Measurements from ENCODE around the gene AMPD1.
A peak's percentile ranks its signal among the peaks of the same experiment; 100 is the strongest.

AMPD1 gene

DNA sequence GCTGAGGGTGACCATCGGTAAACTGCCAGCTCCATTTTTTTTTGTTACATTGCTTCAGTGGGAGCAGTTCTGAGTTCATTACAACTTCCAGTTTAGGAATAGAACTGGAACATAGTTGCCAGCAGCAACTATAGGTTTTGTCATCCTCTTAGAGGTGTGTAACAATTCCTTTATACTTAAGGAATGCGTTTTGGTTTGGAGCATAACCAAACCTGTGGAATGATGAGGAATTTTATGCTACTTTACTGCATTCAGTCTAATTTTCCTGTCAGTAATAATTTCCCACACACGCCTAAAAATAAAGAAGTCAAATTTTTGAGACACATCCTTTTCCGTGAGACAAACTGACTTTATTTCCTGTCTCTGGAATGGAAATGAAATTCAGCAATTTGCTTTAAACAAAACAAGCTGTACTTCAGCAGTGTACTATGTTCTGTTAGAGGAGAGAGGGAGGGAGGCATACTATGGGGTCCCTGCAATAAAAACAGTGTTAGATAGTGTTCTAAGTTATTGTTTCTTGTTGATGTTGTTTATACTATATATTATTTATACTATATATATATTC is 4.8 kb upstream of the AMPD1 start:
- ATAC-seq: no peak
- no peak for DNase-seq

DNA sequence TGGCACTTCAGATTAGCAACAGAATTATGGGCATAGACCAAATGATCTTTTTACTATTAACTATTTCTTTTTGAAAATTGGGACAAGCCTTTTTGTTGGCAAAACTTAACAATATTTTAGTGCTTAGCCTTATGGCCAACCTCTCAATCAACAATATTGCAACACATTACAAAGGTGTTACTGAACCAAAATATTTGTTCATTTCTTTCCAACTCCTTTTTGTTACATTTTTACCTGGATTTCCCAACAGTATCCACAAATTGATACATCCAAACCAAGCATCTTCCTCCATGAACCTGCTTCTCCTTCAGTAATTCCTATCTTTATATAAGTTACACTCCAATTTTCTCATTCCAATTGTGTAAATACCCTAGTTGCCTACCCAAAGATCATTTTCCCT is 1.5 kb upstream of the AMPD1 start:
- DNase-seq: no peak
- no peak for ATAC-seq

DNA sequence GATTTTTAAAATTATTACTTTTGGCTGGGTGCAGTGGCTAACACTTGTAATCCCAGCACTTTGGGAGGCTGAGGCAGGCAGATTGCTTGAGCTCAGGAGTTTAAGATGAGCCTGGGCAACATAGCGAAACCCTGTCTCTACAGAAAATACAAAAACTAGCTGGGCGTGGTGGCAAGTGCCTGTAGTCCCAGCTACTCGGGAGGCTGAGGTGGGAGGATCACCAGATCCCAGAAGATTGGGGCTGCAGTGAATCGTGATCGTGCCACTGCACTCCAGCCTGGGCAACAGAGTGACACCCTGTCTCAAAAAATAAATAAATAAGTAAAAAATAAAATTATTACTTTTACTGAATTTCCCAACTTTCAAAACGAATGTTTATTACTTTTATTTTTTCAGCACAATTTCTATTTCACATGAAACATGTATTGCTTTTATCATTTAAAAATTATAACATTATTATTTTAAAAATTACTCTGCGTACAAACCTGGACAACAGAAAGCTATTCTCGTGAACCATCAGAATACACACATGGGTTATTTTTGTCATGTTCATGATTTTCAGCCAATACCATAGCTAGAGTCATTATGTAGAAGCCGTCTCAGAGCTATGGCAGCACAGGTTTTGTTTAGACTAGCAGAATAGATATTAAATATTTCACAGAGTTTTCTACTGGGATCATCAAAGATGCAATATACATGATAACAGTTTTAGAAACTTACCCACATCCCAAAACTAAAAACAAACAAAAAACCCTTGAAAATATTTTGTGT is 621 bp downstream of the AMPD1 start:
- no peak for DNase-seq
- ATAC-seq: no peak

DNA sequence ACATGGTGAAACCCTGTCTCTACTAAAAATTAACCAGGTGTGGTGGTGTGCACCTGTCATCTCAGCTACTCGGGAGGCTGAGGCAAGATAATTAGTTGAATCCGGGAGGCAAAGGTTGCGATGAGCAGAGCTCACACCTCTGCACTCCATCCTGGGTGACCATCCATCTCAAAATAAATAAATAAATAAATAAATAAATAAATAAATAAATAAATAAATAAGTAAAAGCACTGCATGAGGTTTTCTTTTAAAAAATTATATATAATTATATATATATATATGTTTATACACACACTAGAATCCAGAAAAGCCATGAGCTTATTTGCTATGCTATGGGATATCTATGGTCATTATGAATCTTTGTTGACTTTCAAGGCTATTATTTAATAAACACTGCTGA is 2.4 kb downstream of the AMPD1 start:
- no peak for DNase-seq
- no peak for ATAC-seq

DNA sequence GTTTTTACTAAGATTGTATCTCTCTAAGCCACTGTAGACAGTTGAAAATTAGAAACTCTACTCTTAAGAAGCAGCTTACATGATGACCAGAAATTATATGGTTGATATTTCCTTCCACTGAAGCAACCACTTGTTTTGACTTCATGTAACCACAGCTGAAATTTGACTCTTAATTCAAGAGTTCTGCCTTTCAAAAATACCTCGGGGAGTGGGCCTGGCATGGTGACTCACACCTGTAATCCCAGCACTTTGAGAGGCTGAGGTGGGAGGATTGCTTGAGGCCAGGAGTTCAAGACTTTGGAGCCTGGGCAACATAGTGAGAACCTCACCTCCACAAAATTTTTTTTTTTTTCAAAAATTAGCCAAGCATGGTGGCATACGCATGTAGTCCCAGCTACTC is 4.3 kb downstream of the AMPD1 start:
- no peak for DNase-seq
- no peak for ATAC-seq

DNA sequence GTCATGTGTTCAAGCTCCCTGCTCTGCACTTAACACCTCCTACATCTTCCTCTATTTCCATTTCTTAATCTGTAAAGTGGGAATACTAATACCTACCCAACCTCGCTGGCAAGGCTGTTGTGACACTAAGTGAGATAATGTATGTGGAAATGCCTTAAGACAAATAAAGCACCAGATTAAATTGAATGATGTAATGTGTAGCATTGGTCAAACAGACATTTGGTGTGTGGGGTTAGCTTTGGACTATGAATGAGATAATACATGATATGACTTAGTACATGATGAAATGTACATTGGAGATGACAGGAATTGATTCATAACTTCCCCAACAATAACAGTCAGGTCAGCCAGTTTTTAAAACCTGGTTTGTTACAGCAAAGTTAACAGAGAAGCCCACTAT is 5.2 kb downstream of the AMPD1 start:
- no peak for DNase-seq
- ATAC-seq: no peak

DNA sequence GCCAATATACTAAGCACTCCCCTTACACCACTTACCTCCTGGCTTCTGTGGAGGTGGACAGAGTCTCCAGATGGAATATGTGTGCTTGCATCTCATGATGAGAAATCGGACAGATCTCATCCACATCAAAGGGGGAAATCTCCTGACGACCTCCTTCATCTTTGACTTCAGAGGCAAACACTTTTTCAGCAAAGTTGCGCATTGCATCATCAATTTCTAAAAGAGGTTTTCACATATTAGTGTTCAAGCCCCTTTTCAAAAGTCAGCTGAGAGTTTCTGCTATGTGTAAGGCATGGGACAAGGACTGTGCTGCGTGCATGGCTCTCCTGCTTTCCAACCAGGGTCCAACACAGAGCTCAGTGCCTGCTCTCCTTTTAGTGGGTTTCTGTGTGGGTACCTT is 6.8 kb downstream of the AMPD1 start:
- DNase-seq: no peak
- ATAC-seq: no peak

DNA sequence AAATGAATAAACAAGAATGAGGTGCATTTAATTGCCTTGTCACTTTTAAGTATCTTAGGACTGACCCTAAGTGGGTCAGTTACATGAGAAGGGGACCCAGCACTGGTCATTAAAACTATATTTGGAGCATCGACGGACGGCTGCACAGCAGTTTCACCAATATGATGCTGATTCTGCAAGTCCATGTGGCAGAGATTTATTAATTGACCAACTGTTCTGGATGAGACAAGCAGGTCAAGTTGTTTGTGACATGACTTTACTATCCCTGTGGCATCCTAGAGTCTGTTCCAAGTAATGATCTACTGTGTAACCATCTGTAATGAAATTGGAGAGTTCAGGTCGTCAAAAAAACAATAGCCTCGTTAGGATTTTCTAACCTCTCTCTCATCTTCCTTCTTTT is 9.5 kb downstream of the AMPD1 start:
- DNase-seq: no peak
- no peak for ATAC-seq

DNA sequence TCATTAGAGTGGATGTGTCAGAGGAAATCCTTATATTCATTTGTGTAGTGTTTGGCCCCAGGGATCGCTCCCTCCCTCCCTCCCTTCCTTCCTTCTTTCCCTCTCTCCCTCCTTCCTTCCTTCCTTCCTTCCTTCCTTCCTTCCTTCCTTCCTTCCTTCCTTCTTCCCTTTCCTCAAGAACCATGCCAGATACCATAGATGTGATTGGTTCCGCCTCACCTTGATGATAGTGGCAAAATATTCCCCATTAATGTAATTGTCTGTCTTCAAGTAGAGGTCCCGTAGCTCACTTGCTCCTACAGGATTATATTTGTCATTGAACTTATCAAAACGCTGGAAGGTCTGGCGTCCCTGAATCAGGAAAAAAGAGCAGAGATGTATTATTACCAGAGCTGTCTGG is 17.7 kb downstream of the AMPD1 start:
- DNase-seq: no peak
- ATAC-seq: no peak

DNA sequence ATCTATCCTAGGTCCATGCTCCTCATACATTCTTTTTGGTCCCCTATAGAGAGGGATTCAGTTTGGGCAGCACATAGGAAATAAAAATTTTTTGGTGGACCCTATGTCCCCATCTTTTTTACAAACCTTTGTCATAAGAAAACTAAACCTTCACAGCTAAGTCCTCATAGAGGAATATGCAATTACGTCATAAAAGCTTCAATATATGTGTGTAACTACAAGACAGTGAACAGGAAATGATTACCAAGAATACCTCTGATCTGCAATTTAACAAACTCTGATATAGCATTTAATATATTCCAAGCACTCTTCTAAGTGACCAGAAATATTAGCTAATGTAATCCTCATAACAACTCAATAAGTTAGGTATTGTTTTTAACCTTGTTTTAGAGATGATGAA is 19.2 kb downstream of the AMPD1 start:
- DNase-seq (no peak), ATAC-seq (no peak)

DNA sequence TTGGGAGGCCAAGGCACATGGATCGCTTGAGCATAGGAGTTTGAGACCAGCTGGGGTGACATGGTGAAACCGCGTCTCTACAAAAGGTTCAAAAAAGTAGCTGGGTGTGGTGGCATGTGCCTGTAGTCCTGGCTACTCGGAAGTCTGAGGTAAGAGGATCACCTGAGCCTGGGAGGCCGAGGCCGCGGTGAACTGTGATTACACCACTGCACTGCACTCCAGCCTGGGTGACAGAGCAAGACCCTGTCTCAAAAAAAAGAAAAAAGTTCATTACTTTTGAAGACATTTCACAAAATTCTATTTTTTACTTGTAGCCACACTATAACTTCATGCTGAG is 23.4 kb downstream of the AMPD1 start:
- no peak for DNase-seq
- no peak for ATAC-seq

DNA sequence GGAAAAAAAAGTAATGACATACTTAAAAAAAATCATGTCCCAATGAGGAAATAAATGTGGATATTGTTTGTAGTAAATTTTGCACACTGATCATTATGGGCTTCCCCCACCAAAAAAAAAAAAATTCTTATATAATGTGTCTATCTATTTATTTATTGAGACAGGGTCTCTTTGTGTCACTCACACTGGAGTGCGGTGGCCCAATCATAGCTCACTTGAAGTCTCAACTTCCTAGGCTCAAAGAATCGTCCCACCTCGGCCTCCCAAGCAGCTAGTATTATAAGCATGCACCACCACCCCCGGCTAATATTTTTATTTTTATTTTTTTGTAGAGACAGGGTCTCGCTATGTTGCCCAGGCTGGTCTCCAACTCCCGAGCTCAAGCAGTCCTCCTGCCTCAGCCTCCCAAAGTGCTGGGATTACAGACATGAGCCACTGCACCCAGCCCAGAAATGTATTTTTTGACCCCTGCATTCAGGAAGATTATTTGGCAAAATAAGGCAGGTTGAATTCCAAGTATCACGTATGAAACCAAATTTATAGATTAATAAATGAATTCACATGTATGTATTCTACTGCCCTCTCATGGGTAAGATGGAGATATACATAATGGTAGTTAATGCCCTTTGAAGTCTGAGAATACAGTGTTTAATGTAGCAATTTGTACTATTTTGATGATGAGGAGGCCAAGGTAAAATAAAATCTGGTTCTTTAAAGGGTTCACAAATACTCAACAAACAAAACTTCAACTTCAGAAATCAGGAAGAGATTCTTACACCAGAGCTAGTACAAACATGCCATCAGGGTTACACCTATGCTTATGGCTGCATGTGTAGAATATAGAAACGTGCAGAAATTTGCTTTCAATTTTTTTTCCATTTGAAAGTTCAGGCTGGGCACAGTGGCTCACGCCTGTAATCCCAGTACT is 24.1 kb downstream of the AMPD1 start:
- ATAC-seq: no peak
- no peak for DNase-seq

DNA sequence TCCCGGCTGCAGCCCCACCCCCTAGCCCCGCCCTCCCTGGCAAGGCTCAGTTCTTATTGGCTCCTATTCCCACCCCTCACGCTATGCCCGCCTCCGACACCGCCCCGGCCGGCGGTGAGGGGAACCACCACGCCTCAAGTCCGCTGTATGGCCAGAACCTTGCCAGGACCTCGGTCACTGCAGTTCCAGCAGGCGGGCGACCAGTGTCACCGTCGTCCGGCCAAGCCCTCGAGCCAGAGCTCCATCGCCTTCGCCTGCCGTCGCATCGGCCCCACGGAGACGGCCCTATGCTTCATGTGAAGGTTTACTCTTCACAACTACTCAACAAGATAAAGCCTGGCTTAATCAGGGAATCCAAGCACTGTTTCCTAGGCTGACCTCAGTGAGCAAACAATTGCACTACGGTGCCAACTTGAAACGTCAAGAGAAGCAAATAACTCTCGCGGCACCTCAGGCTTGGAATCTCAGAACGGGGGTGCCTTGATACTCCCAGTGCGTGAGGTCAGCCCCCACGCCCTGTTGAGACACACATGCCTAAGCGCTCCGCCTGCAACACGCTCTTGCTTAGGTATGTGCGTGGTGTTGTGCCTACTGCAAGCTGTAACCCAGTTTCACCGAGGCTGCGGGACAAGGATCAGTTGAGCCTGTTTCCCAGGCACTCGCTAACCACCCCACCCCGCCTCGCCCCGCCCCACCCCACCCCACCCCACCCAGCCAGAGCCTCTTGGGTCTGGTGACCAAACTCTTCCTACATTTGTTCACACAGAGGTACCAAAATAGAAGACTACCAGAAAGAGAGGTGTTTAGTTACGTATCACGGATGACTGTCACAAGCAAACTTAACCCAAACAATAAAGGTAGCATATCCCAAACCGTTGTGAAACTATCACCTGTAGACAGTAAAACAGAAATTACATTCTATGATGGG is 25.0 kb downstream of the AMPD1 start:
- DNase-seq: peak; percentile 89
- peak; percentile 98 for ATAC-seq

DNA sequence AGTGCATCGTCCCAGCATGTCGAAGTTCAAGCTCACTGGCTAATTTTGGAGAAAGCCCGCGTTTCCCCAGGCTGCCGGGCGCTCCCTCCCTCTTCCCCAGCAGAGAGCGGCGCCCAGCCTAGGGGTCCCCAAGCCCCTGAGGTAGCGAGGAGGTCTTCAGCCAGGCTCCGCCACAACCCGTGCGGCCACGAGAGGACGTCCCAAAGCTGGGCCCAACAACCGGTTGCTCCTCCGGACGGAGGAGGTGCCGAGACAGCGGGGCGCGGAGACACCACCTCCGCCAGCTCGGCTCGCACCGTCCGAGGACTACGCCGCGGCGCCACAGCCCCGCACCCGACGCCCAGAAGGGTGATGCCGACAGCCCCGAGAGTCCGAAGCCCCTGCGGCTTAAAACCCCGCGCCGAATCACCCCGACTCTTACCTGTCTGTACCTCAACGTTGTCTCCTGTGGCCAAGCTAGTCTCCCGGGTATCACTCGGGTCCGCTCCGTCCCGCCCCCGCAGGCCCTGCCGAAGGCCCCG is 25.7 kb downstream of the AMPD1 start, which contains the start of gene DENND2C:
Gene DENND2C, minus strand, starts transcription at position 488 of the 521 bp plus-strand sequence. CDS start 44,065 bp downstream, outside the sequence.
- ATAC-seq: peak; percentile 73

DNA sequence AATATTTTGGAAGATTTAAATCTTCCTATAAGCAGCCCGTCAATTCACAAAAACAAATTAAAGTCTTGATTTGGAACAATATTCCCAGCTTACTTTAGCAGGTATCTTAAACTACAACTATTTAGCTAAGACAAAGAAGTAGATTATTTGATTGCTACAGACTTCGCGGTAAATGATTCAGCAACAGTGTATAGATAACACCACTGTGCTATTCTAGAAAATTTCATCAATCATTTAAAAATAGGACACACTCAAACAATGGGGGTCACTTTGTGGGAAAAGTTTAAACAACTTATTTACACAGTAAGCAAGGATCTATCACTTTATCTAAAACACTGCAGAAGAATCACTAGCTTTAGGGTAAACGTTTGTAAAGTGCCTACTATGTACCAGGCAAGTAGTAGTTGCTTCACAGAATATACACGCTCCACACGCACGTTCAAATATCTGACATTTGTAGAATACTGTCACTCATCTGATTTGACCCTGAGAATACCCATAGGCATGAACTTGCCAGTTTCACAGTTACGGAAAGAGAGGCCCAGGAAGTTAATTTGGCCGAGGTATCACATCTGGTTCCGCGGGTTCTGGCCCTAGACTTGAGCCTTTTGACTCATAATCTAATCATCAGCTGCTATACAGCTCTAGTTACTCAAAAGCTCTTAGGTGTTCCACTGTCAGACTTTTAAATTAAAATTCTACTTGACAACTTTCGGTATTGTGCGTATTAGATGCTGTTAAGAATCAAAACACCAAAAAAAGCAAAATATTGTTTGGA is 26.4 kb downstream of the AMPD1 start:
- ATAC-seq (no peak), DNase-seq (peak; percentile 5)

More for the DNA sequence above, 25.7 kb downstream of the AMPD1 start, which contains the start of gene DENND2C:
- no peak for DNase-seq

DNA sequence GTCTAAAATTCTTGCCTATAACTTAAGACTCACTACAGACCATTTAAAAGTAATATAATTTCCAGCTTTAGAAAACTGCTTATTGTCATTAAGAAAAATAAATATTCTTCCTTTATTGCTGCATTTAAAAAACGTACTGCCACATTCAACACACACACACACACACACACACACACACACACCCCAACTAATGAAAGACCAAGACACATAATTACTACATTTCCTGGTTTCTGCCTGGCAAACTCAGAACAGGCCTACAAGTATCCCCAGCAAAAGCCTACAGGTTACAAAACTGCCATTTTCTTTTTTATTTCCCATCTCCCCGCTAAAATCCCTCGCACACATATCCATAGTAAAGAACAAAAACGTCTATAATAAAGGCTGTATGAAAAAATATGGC is 27.0 kb downstream of the AMPD1 start:
- ATAC-seq (no peak), DNase-seq (no peak)

DNA sequence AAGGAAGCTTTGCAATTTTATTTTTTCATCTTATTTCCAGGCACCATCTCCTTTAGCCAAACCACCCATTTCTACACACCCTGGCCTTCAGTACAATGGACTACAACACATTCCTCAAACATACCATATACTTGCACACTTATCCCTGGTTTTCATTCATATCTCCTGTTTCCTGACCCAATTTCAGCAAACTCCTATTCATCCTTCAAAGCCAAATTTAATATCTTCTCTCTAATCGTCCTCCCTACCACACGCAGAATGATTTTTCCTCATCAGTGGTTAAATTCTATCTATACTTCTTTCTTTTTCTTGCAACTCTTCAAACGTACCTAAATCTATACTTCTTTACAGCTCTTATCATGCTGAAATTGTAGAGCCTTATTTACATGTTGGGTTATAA is 28.4 kb downstream of the AMPD1 start:
- ATAC-seq: no peak
- no peak for DNase-seq

DNA sequence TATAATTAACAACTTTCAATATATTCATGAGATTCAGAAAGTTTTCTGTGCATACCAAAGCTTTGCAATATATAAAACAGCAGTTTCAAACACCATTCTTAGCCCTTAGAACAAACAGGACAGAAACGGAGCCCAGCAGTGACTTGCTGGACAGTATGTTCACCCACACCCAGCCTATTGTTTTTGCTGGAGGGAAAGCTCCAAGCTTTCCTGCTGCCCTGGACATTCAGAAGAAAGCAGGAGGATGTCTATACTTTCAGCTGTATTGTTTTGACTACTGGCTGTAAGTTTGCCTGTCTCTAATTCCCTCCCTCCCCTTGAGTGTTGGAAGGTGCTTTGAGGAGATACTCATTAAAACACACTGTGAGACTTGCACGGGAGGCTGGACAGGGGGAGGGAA is 35.1 kb downstream of the AMPD1 start:
- DNase-seq (no peak), ATAC-seq (no peak)

DNA sequence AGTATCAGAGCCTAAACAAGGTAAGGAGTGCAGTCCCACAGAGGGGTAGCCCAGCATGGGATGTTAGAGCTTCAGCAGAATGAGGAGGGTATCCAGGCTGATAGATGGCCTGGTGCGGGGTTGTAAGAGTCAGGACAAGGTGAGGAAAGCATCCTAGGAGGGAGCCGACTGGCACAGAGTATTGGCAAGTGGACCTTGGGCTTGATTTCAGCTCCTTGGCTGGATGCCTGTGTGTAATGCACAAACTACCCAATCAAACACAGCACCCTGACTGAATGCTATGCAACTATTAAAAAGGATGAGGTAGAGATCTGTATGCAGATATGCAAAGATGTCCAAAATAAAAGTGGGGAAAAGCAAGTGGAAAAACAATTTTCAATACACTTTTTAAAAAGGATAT is 43.5 kb downstream of the AMPD1 start:
- ATAC-seq: no peak
- no peak for DNase-seq

DNA sequence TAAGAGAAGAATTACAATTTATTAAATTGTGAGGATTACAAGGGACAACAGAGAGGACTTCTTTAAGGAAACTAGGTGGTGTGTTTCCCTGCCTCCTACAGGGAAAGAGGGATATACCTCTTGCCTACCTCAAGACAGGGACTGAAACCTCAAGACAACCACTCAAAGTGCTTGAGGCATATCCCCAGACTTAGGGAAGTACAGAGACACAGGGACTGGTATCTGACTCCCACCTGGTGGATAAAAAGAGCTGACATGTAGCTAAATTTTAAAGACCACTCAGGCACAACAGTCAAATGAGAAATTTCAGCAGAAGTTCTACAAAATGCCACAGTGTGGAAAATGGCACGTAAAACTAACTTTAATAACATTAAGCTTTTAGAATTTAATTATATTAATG is 46.8 kb downstream of the AMPD1 start:
- ATAC-seq (no peak), DNase-seq (no peak)

DNA sequence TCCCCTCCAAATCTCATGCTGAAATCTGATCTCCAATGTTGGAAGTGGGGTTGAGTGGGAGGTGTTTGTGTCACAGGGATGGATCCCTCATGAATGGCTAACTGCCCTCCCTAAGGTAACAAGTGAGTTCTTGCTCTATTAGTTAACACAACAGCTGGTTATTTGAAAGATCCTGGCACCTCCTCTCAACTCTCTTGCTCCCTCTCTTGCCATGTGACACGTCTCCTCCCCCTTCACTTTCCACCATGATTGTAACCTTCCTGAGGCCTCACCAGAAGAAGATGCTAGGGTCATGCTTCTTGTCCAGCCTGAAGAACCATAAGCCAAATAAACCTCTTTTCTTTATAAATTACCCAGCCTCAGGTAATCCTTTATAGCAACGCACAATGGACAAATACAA is 54.0 kb downstream of the AMPD1 start:
- ATAC-seq (no peak), DNase-seq (no peak)

All from stimulated activated naive CD8-positive, alpha-beta T cell treated with anti-CD3 and anti-CD28 coated beads, Interleukin-15, Interleukin-2, amounts not matched to agents 100 U/mL and 50 U/mL, for 24 hours (primary cell).